Ovary (tissue), 9 donors: ENCODE data around the gene GBP2. TPM values are rescaled to one million over a fixed set of nuclear protein-coding genes. Genes with fewer than 3 reads are reported as not detected.

ENCODE experiments used
- DNase-seq, 5 donors: peaks; one replicate each; pipeline ENCODE4 v3.0.0-alpha.2; 2019 to 2020
- H3K27ac ChIP-seq, 2 donors: fragments of 200-600 bp; one replicate each; pipeline versions ENCODE4 v1.5.1 to v1.8.0; 2019 to 2022
- H3K27me3 ChIP-seq: fragments of 200-600 bp; one replicate; pipeline ENCODE4 v1.8.0; 2022
- H3K36me3 ChIP-seq: fragments of 200-600 bp; sonication (generic); one replicate; pipeline ENCODE4 v1.5.1; 2019
- H3K4me1 ChIP-seq: one replicate; pipeline ENCODE4 v1.8.1; 2013; ENCODE audit warnings: mild to moderate bottlenecking, moderate library complexity; ENCODE audit not compliant: insufficient read depth
- H3K4me3 ChIP-seq: fragments of 200-600 bp; sonication (generic); one replicate; pipeline ENCODE4 v1.5.1; 2017
- H3K9me3 ChIP-seq, 2 donors: fragments of 200-600 bp in 1 of 2; sonication (generic) in 1 of 2; one replicate each; pipeline versions ENCODE4 v1.5.1 to v1.8.1; 2013 to 2019; ENCODE audit warnings: mild to moderate bottlenecking in 1 of 2, moderate library complexity in 1 of 2
- CTCF ChIP-seq, 3 donors: fragments of 450-650 bp in 2 of 3; fragments of 200-600 bp in 1 of 3; IDR thresholded peaks; one replicate each; pipeline versions ENCODE4 v1.5.1 to v1.8.0; 2016 to 2022; ENCODE audit warnings: antibody characterized with exemption in 3 of 3, mild to moderate bottlenecking in 1 of 3
- EP300 ChIP-seq: sonication (generic); formaldehyde crosslinking; IDR thresholded peaks from one replicate; pipeline ENCODE4 v1.6.1; 2017; ENCODE audit warnings: antibody characterized with exemption
- POLR2A ChIP-seq: fragments of 450-650 bp; IDR thresholded peaks from one replicate; pipeline ENCODE4 v1.6.1; 2017; ENCODE audit warnings: antibody characterized with exemption, mild to moderate bottlenecking, moderate library complexity
- WGBS, 3 donors: extraction: QIAGEN DNeasy Blood & Tissue Kit in 1 of 3; methylation state at CpG; one replicate each; pipeline versions ENCODE4 v1.1.5 to v1.1.7; 2013 to 2017; 5-methylcytosine and 5-hydroxymethylcytosine counted together
- intact Hi-C, 4 donors: fragments of 100-400 bp; cut with DNase I; formaldehyde crosslinking; loops; one replicate each; pipeline versions ENCODE4 v1.11.0 to v1.15.1; 2022 to 2023
- polyA plus RNA-seq, 2 donors: library from polyadenylated mRNA; stranded (reverse); fragments of 200-250 nt in 1 of 2; fragments of 350-450 nt in 1 of 2; fragmentation: Illumina TruSeq in 1 of 2; extraction: RNeasy Lipid Tissue Mini Kit (QIAGEN cat#74804) in 1 of 2; gene quantifications; one replicate each; pipeline ENCODE4 v1.2.3, GENCODE V29; 2013 to 2014
- total RNA-seq, 7 donors: library from RNA; depleted of rRNA in 2 of 7; stranded (reverse); fragments of >200 nt in 2 of 7; fragmentation: NEBNext Ultra II Directional in 3 of 7; extraction: Animal tissue kit (Norgen Biotek cat#: 25700) in 3 of 7; gene quantifications; one replicate each; pipeline versions ENCODE4 v1.1.0 to v1.2.4, GENCODE V29; 2016 to 2023
- donor health status: DM: no; HTN: no; CAD: no; lungs with moderate emphysema.
- donor health status: DM: no; HTN: no; CAD: no.
- donor health status: Bipolar disorder and iron deficiency.
- donor health status: DM: yes; HTN: yes; CAD: no.
- donor health status: DM: no; HTN: no; CAD: no.
- donor health status: DM: yes; HTN: yes; CAD: no.

GBP2 gene
- total and polyA plus RNA-seq, 9 donors: 39.3 to 237 (median 74.9) TPM

DNA sequence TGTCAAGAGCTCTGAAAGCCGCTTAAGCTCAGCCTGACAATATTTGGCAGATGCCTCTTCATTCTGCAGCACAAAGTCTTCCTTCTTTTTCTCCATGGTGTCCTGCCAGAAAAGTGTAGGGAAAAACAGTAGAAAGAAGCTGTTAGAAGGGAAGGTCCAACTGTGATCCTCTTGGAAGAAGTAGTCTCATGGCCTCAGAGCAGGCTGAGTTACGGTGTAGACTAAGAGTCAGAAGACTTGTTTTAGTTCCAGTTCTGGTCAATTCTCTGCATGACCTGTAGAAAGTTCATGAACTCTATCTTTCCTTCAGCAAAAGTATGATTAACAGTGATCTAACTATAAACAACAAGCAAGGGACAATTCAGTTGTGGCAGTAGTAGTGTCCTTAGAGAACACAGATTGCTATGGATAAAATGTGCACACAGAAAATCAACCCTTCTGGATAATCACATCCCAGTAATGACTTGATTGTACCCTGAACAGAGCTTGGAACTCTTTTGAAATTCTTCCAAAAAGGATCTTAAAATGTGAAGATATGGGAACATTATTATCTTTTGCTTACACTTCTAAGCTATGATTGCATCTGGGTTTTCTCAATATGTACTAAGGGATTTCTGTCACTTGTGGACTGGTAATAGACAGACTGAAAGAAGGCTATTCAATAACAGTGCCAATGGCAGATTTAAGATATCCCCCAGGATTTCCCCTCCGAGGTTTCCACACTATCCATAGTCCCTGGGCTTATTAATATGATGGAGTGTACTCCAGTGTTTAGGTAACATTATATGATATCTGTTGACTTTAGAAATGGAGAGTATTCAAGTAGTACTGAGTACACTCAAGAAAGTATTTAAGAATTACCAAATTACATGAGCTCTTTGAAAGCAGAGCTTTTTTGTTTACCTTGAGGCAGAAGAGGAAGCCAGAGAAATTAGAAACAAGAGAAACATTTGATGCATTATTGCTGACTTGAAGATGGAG, 22.1 kb upstream of the GBP2 start:
- intact Hi-C loops: no loop called here
- 82 to 96% (median 91%) methylated on average over 3 of the region's 3 CpGs for WGBS, 3 donors

DNA sequence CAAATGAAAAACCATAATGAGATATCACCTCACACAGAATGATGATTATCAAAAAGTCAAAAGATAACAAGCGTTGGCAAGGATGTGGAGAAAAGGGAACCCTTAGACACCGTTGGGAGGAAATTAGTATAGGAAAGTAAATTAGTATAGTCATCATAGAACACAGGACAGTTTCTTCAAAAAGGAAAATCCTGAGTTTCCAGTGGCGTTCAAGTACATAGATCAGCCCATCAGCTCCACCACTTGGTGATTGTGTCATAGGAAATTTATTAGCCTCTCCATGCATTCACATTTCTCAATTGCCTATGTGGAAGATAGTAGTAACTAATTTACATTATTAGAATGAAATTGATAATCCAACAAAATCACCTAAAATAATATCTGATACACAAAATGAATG, 20.8 kb upstream of the GBP2 start:
- Histone ChIP-seq H3K4me1 (no peaks in the 10 kb centered on the region), H3K36me3 (no peaks in the 10 kb centered on the region), H3K27me3 (no peaks in the 10 kb centered on the region), H3K4me3 (no peak overlapping the region), H3K9me3 (no peaks in the 10 kb centered on the region), H3K27ac (no peak overlapping the region)
- intact Hi-C loops: no loop called here
- DNase-seq: no peak
- 84 to 86% (median 85%) methylated on average over 3 of the region's 3 CpGs for WGBS, 3 donors
- TF ChIP-seq EP300 (no peak), CTCF (IDR thresholded peaks at IDR 0.05) (no peak), POLR2A (no peak)

More for the DNA sequence above, 22.1 kb upstream of the GBP2 start:
- H3K9me3 ChIP-seq: no peaks in the 10 kb centered on the region
- H3K4me3 ChIP-seq: no peak overlapping the region
- no peaks in the 10 kb centered on the region for H3K4me1 ChIP-seq
- TF ChIP-seq EP300 (no peak), CTCF (IDR thresholded peaks at IDR 0.05) (no peak), POLR2A (no peak)
- no peaks in the 10 kb centered on the region for H3K36me3 ChIP-seq
- no peak for DNase-seq
- no peak overlapping the region for H3K27ac ChIP-seq
- no peaks in the 10 kb centered on the region for H3K27me3 ChIP-seq

DNA sequence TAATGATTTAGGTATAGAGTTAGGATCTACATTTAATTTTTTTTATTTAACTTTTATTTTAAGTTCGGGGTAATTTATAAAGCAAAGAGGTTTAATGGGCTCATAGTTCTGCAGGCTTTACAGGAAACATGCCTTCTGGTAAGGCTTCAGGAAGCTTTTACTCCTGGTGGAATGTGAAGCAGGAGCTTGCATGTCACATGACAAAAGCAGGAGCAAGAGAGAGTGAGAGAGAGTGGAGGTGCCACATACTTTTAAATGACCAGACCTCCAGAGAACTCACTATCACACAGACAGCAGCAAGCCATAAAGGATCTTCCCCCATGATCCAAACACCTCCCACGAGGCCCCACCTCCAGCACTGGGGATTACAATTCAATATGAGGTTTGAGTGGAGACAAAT, 17.6 kb upstream of the GBP2 start:
- Histone ChIP-seq H3K36me3 (no peaks in the 10 kb centered on the region), H3K4me3 (no peak overlapping the region), H3K9me3 (no peaks in the 10 kb centered on the region), H3K27ac (no peak overlapping the region), H3K4me1 (no peaks in the 10 kb centered on the region), H3K27me3 (no peaks in the 10 kb centered on the region)
- no peak for TF ChIP-seq POLR2A
- no peak for TF ChIP-seq EP300
- no peak for TF ChIP-seq CTCF (IDR thresholded peaks at IDR 0.05)
- no peak for DNase-seq
- 79 to 83% (median 80%) methylated on average over 2 of the region's 2 CpGs for WGBS, 3 donors
- intact Hi-C loops: no loop called here

- H3K4me3 ChIP-seq: no peak overlapping the region
- no peak for DNase-seq
- H3K4me1 ChIP-seq: no peaks in the 10 kb centered on the region
- no peak overlapping the region for H3K27ac ChIP-seq
- H3K9me3 ChIP-seq: no peaks in the 10 kb centered on the region
- H3K27me3 ChIP-seq: no peaks in the 10 kb centered on the region
- intact Hi-C loops: no loop called here
- TF ChIP-seq POLR2A (no peak), EP300 (no peak), CTCF (IDR thresholded peaks at IDR 0.05) (no peak)
- no peaks in the 10 kb centered on the region for H3K36me3 ChIP-seq
- WGBS, 3 donors: 52 to 71% (median 65%) methylated on average over 4 of the region's 4 CpGs
Observed at GRCh38 chr1:89142160-89142559, 16.2 kb upstream of the GBP2 start.
